Mononuclear cell (primary cell): ENCODE measurements around the gene MON2. TPM values are rescaled to one million over a fixed set of nuclear protein-coding genes. Genes with fewer than 3 reads are reported as not detected.

Experiments
- H3K27me3 ChIP-seq: 2 replicates; pipeline ENCODE4 v1.6.0; 2011; ENCODE audit warnings: low read length, control low read depth; ENCODE audit not compliant: insufficient read depth
- H3K4me1 ChIP-seq: 2 replicates; pipeline ENCODE4 v1.5.1; 2011; ENCODE audit warnings: mild to moderate bottlenecking, low read length, control low read depth; ENCODE audit not compliant: insufficient read depth
- H3K4me3 ChIP-seq: 2 replicates; pipeline ENCODE4 v1.5.1; 2011; ENCODE audit warnings: mild to moderate bottlenecking, low read length, moderate library complexity
- H3K9me3 ChIP-seq: 2 replicates; pipeline ENCODE4 v1.5.1; 2011; ENCODE audit warnings: low read depth, mild to moderate bottlenecking, control low read depth, low read length
- total RNA-seq: library from RNA; depleted of rRNA; stranded (reverse); fragments of >200 nt; gene quantifications from one replicate; pipeline ENCODE4 v1.2.3, GENCODE V29; 2012

The MON2 gene
- total RNA-seq, 1 donor = 65.3 TPM

DNA sequence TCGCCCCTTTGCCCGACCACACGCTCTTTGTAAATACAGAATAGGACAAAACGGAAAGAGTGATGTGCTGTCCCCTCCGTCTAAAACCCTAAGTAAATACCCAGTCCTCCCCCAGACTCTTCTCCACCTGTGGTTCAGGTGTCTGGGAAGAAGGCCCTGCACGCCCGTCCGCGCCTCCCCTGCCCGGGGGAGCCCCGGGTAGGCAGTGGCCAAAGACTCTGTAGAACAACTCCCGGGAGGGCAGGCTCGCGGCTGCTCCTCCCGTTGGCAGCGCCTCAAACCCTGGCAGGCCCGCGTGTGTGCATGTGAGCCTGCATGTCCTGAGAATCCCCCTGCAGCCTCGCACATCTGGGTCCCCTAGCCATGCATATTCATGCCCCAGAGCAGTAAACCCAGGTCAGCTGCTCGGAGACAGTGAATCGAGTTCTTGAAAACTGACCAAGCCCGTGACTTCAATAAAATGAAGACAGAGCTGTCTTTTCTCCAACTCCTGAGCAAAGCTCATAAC is 165.8 kb downstream of the MON2 start:
- Histone ChIP-seq H3K9me3 (no peaks in the 10 kb centered on the region), H3K27me3 (peaks cover 55% of the 10 kb centered on the region), H3K4me3 (peak overlapping the region; percentile 30), H3K4me1 (peaks cover 16% of the 10 kb centered on the region)

GRCh38 chr12:62635649-62636048 is 169.0 kb downstream of the MON2 start:
- Histone ChIP-seq H3K4me1 (peaks cover 16% of the 10 kb centered on the region), H3K27me3 (peaks cover 35% of the 10 kb centered on the region), H3K4me3 (no peak overlapping the region), H3K9me3 (no peaks in the 10 kb centered on the region)

DNA sequence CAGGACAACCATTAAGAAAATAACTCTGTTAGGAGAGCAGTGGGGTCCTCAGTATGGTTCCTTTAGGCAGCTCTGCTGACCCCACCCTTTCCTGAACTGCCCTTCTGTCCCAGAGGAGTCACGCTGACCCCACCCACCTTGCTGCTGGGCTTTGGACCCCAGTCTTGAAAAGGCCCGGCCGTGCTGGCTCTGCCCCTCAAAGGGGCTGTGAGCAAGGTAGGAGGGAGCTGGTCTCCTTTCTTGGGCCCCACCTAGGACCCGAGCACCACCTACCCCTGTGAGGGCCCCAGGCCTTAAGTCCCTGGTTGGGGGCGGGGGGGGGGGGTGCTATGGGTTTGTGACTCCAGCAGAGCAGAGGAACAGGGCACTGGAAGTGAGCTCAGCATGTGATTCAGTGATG is 171.1 kb downstream of the MON2 start:
- H3K27me3 ChIP-seq = peaks cover 15% of the 10 kb centered on the region
- no peak overlapping the region for H3K4me3 ChIP-seq
- H3K9me3 ChIP-seq = no peaks in the 10 kb centered on the region
- H3K4me1 ChIP-seq = peaks cover 2% of the 10 kb centered on the region

DNA sequence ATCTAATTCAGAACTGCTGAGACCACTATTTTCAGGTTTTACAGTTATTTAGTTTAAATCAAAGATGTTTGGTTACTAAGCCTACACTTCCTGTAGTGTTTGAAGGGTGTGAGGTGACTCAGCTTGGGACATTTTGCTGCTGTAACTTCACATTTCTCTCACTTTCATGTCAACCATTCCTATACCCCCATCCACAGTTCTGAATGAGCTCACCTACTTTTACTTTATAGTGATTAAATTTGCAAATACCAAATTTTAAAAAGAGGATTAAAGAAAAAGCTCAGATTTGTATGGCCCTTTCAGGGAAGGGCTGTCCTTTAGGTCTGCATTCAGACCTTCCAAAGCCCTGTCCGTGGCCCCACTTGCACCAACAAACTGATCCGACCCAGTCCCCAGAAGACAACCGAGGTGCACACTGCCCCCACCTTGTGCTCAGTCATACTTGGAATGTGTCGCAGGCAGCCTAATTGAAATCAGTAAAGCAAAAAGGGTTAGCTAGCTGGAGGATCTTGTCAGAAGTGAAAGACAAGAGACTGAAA is 174.4 kb downstream of the MON2 start:
- H3K4me3 ChIP-seq = no peak overlapping the region
- no peaks in the 10 kb centered on the region for H3K4me1 ChIP-seq
- H3K27me3 ChIP-seq = no peaks in the 10 kb centered on the region
- no peaks in the 10 kb centered on the region for H3K9me3 ChIP-seq

- Histone ChIP-seq H3K27me3 (no peaks in the 10 kb centered on the region), H3K9me3 (no peaks in the 10 kb centered on the region), H3K4me3 (no peak overlapping the region), H3K4me1 (no peaks in the 10 kb centered on the region)
Measured at GRCh38 chr12:62642486-62642885, 175.9 kb downstream of the MON2 start.

- no peaks in the 10 kb centered on the region for H3K27me3 ChIP-seq
- no peaks in the 10 kb centered on the region for H3K9me3 ChIP-seq
- H3K4me3 ChIP-seq = no peak overlapping the region
- no peaks in the 10 kb centered on the region for H3K4me1 ChIP-seq
Measured at GRCh38 chr12:62643486-62643885, 176.9 kb downstream of the MON2 start.

GRCh38 chr12:62646566-62646965 is 179.9 kb downstream of the MON2 start:
- H3K27me3 ChIP-seq = no peaks in the 10 kb centered on the region
- H3K4me1 ChIP-seq = no peaks in the 10 kb centered on the region
- no peak overlapping the region for H3K4me3 ChIP-seq
- H3K9me3 ChIP-seq = no peaks in the 10 kb centered on the region

- Histone ChIP-seq H3K4me1 (no peaks in the 10 kb centered on the region), H3K27me3 (no peaks in the 10 kb centered on the region), H3K9me3 (no peaks in the 10 kb centered on the region), H3K4me3 (no peak overlapping the region)
Measured at GRCh38 chr12:62647586-62647985, 181.0 kb downstream of the MON2 start.

- Histone ChIP-seq H3K4me1 (peaks cover 3% of the 10 kb centered on the region), H3K9me3 (no peaks in the 10 kb centered on the region), H3K27me3 (no peaks in the 10 kb centered on the region), H3K4me3 (no peak overlapping the region)
Measured at GRCh38 chr12:62649412-62650138, 182.9 kb downstream of the MON2 start.

Other genes starting within 250 kb of the MON2 start
- 467 TPM for gene USP15, start 206.4 kb upstream of the MON2 start, total RNA-seq